Activated CD8-positive, alpha-beta T cell treated with anti-CD3 and anti-CD28 coated beads, Interleukin-2, amount 10 ng/mL, durations not matched to agents 7 days and 5 days (primary cell): ENCODE measurements around the gene IRF8. TPM values are rescaled to one million over a fixed set of nuclear protein-coding genes. Genes with fewer than 3 reads are reported as not detected.
"Not testable (repeated sequence)": the region's sequence is repeated elsewhere in the genome, so short reads cannot be mapped to it uniquely, and the experiment has no call there.

Source experiments
- ATAC-seq: fragments of 150-1000 bp; cut with Tn5 transposase; one replicate; pipeline ENCODE4 v1.10.0; 2021; ENCODE audit warnings: moderate library complexity
- CTCF ChIA-PET: fragments of 350-600 bp; sonication (Branson Sonifier 250); formaldehyde crosslinking; loops from one replicate; lab custom pipeline; 2021; ENCODE audit warnings: antibody characterized with exemption; lab: Charles Lee
- POLR2A ChIA-PET: fragments of 350-600 bp; sonication (Branson Sonifier 250); formaldehyde crosslinking; loops from one replicate; lab custom pipeline; 2021; ENCODE audit warnings: antibody characterized with exemption; lab: Charles Lee
- DNase-seq: peaks from one replicate; pipeline ENCODE4 v3.0.0-alpha.2; 2020
- H3K27ac Mint-ChIP-seq: one replicate; pipeline ENCODE4 v1.8.0; 2021; ENCODE audit warnings: mild to moderate bottlenecking, mixed read lengths
- H3K27me3 Mint-ChIP-seq: one replicate; pipeline ENCODE4 v1.8.0; 2021; ENCODE audit warnings: low read depth, mixed read lengths
- H3K36me3 Mint-ChIP-seq: one replicate; pipeline ENCODE4 v1.8.0; 2021; ENCODE audit warnings: low read depth, mixed read lengths
- H3K4me1 Mint-ChIP-seq: one replicate; pipeline ENCODE4 v1.8.0; 2021; ENCODE audit warnings: low read depth, mixed read lengths
- H3K4me3 Mint-ChIP-seq: one replicate; pipeline ENCODE4 v1.8.0; 2021; ENCODE audit warnings: mild to moderate bottlenecking, mixed read lengths
- H3K9me3 Mint-ChIP-seq: one replicate; pipeline ENCODE4 v1.8.0; 2022; ENCODE audit warnings: mixed read lengths; ENCODE audit not compliant: insufficient read depth
- total RNA-seq, 2 experiments: library from RNA; stranded (reverse); gene quantifications; one replicate each; pipeline ENCODE4 v1.2.3, GENCODE V29; 2021

Gene IRF8
- 10 to 100 TPM; 22.9 to 24.0 TPM for total RNA-seq

GRCh38 chr16:85898521-85899442 is at the start of gene IRF8:
Gene IRF8, plus strand, starts transcription at chr16:85899162. Its CDS starts 3,854 bp downstream, at chr16:85903016.
- peak; percentile 85 for ATAC-seq
- peak within 1 kb of the TSS; percentile 88 for H3K4me3 Mint-ChIP-seq
- peak; percentile 84 for DNase-seq
- POLR2A ChIA-PET: interaction anchor here (1.0 to 1.2 kb wide), 2 partner anchors 11 to 37 kb away, joined by 3 read pairs; no protein-coding TSS in a partner anchor
- CTCF ChIA-PET: interaction anchor here (0.9 to 6.8 kb wide), 10 partner anchors 9 to 97 kb away, joined by 3 to 69 read pairs (median 4); no protein-coding TSS in a partner anchor
- H3K36me3 Mint-ChIP-seq: peaks cover 24% of the 10 kb centered on the region
- no peaks in the 10 kb centered on the region for H3K9me3 Mint-ChIP-seq
- H3K27ac Mint-ChIP-seq: peak within 1 kb of the TSS; percentile 76
- H3K27me3 Mint-ChIP-seq: peaks cover 8% of the 10 kb centered on the region
- peaks cover 50% of the 10 kb centered on the region for H3K4me1 Mint-ChIP-seq

- H3K27me3 Mint-ChIP-seq: peaks cover 21% of the 10 kb centered on the region
- CTCF ChIA-PET: interaction anchor here (1.0 to 1.3 kb wide), 2 partner anchors 28 to 30 kb away, joined by 4 to 5 read pairs; no protein-coding TSS in a partner anchor
- no peak overlapping the region for H3K27ac Mint-ChIP-seq
- no peak overlapping the region for H3K4me3 Mint-ChIP-seq
- DNase-seq (no peak), ATAC-seq (no peak)
- POLR2A ChIA-PET: no interaction called here
- no peaks in the 10 kb centered on the region for H3K36me3 Mint-ChIP-seq
- no peaks in the 10 kb centered on the region for H3K9me3 Mint-ChIP-seq
- H3K4me1 Mint-ChIP-seq: peaks cover 16% of the 10 kb centered on the region
These were observed 49.6 kb upstream of the IRF8 start for GRCh38 chr16:85849388-85849787.

- Mint-ChIP-seq H3K4me1 (peaks cover 11% of the 10 kb centered on the region), H3K36me3 (no peaks in the 10 kb centered on the region), H3K27me3 (peaks cover 16% of the 10 kb centered on the region), H3K4me3 (no peak overlapping the region), H3K27ac (no peak overlapping the region), H3K9me3 (no peaks in the 10 kb centered on the region)
- ATAC-seq: no peak
- no peak for DNase-seq
- ChIA-PET CTCF (no interaction called here), POLR2A (no interaction called here)
These were observed 48.5 kb upstream of the IRF8 start for GRCh38 chr16:85850344-85850880.

- ChIA-PET CTCF (no interaction called here), POLR2A (no interaction called here)
- H3K27ac Mint-ChIP-seq: no peak overlapping the region
- no peaks in the 10 kb centered on the region for H3K9me3 Mint-ChIP-seq
- H3K4me1 Mint-ChIP-seq: peaks cover 11% of the 10 kb centered on the region
- peaks cover 16% of the 10 kb centered on the region for H3K27me3 Mint-ChIP-seq
- ATAC-seq: no peak
- no peak overlapping the region for H3K4me3 Mint-ChIP-seq
- no peak for DNase-seq
- H3K36me3 Mint-ChIP-seq: no peaks in the 10 kb centered on the region
These were observed 47.8 kb upstream of the IRF8 start for GRCh38 chr16:85851034-85851785.

GRCh38 chr16:85853547-85854545 is 45.1 kb upstream of the IRF8 start:
- Mint-ChIP-seq H3K27ac (no peak overlapping the region), H3K27me3 (peaks cover 14% of the 10 kb centered on the region), H3K36me3 (no peaks in the 10 kb centered on the region), H3K4me1 (no peaks in the 10 kb centered on the region), H3K4me3 (no peak overlapping the region), H3K9me3 (no peaks in the 10 kb centered on the region)
- POLR2A ChIA-PET: no interaction called here
- CTCF ChIA-PET: interaction anchor here (1.6 kb wide), 1 partner anchor 41 kb away, joined by 3 read pairs; no protein-coding TSS in a partner anchor
- ATAC-seq: no peak
- DNase-seq: no peak

GRCh38 chr16:85854935-85855334 is 44.0 kb upstream of the IRF8 start:
- Mint-ChIP-seq H3K4me3 (no peak overlapping the region), H3K4me1 (no peaks in the 10 kb centered on the region), H3K27me3 (peaks cover 11% of the 10 kb centered on the region), H3K36me3 (no peaks in the 10 kb centered on the region), H3K27ac (no peak overlapping the region), H3K9me3 (no peaks in the 10 kb centered on the region)
- POLR2A ChIA-PET: no interaction called here
- ATAC-seq (no peak), DNase-seq (no peak)
- CTCF ChIA-PET: no interaction called here

GRCh38 chr16:85856079-85856478 is 42.9 kb upstream of the IRF8 start:
- ChIA-PET CTCF (no interaction called here), POLR2A (interaction anchor here (0.6 kb wide), 1 partner anchor 129 kb away, joined by 3 read pairs; no protein-coding TSS in a partner anchor)
- H3K9me3 Mint-ChIP-seq: no peaks in the 10 kb centered on the region
- peaks cover 11% of the 10 kb centered on the region for H3K27me3 Mint-ChIP-seq
- ATAC-seq: no peak
- H3K27ac Mint-ChIP-seq: no peak overlapping the region
- H3K36me3 Mint-ChIP-seq: no peaks in the 10 kb centered on the region
- no peak for DNase-seq
- no peaks in the 10 kb centered on the region for H3K4me1 Mint-ChIP-seq
- H3K4me3 Mint-ChIP-seq: no peak overlapping the region

GRCh38 chr16:85856585-85856984 is 42.4 kb upstream of the IRF8 start:
- Mint-ChIP-seq H3K4me3 (no peak overlapping the region), H3K4me1 (no peaks in the 10 kb centered on the region), H3K9me3 (no peaks in the 10 kb centered on the region), H3K27me3 (peaks cover 9% of the 10 kb centered on the region), H3K27ac (no peak overlapping the region), H3K36me3 (no peaks in the 10 kb centered on the region)
- CTCF ChIA-PET: no interaction called here
- no peak for ATAC-seq
- no peak for DNase-seq
- POLR2A ChIA-PET: interaction anchor here (0.6 kb wide), 1 partner anchor 128 kb away, joined by 3 read pairs; no protein-coding TSS in a partner anchor

- ChIA-PET CTCF (no interaction called here), POLR2A (no interaction called here)
- H3K4me3 Mint-ChIP-seq: no peak overlapping the region
- no peaks in the 10 kb centered on the region for H3K36me3 Mint-ChIP-seq
- DNase-seq (no peak), ATAC-seq (no peak)
- no peaks in the 10 kb centered on the region for H3K9me3 Mint-ChIP-seq
- no peak overlapping the region for H3K27ac Mint-ChIP-seq
- peaks cover 9% of the 10 kb centered on the region for H3K27me3 Mint-ChIP-seq
- peaks cover under 1% of the 10 kb centered on the region for H3K4me1 Mint-ChIP-seq
These were observed 41.6 kb upstream of the IRF8 start for GRCh38 chr16:85857406-85857805.

GRCh38 chr16:85858571-85858970 is 40.4 kb upstream of the IRF8 start:
- ATAC-seq, H3K27ac Mint-ChIP-seq, H3K27me3 Mint-ChIP-seq, H3K9me3 Mint-ChIP-seq, DNase-seq, POLR2A ChIA-PET, H3K36me3 Mint-ChIP-seq, CTCF ChIA-PET, H3K4me1 Mint-ChIP-seq, H3K4me3 Mint-ChIP-seq: not testable (repeated sequence)
